Eye (tissue), 1 donor: ENCODE data around the gene ACBD7.

Experiments
- DNase-seq: peaks from one replicate; pipeline ENCODE4 v3.0.0-alpha.2; 2015

Gene ACBD7

DNA sequence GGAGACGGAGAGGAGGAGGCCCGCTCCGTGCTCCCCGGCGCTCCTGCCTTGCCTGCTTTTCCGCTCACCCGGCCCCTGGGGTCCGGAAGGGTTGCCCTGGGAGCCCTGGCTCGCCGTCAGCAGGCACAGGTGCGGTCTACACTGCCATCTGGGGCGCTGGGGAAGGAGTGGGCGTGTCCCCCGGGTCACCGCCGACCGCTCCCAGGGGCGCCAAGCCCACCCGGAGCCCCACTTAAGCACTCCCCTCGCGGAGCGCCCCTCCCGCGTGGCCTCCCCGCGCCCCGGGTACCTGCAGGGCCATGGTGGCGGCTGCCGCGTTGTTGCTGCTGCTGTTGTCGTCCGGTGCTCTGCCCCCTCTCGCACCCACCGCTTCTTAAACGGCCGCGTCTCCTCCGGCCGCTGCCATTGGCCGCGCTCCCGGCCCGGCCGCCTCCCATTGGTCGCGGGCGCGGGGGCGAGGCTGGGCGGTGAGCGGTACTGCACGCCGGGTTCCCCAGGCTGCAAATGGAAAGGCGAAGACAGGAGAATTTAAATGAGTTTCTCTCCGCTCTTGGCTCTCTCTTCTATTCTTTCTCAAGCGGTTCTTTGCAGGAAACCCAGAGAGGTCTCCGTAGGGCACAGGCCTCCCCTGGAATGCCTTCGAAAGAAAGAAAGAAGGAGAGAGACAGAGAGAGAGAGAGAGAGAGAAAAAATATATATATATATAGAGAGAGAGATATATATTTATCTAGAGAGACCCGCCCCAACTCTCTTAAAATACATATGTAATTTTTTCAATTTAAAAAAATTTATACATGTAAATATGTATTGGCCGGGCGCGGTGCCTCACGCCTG, at the start of gene ACBD7:
ACBD7 (minus strand) TSS at position 349 of the 834 bp plus-strand sequence; CDS start at position 301, 48 bp downstream.
- DNase-seq = peak; percentile 94

- DNase-seq = no peak
Measured at GRCh38 chr10:15137636-15138035, 49.1 kb upstream of the ACBD7 start.

GRCh38 chr10:15137036-15137359, 48.4 kb upstream of the ACBD7 start:
- DNase-seq = no peak

DNA sequence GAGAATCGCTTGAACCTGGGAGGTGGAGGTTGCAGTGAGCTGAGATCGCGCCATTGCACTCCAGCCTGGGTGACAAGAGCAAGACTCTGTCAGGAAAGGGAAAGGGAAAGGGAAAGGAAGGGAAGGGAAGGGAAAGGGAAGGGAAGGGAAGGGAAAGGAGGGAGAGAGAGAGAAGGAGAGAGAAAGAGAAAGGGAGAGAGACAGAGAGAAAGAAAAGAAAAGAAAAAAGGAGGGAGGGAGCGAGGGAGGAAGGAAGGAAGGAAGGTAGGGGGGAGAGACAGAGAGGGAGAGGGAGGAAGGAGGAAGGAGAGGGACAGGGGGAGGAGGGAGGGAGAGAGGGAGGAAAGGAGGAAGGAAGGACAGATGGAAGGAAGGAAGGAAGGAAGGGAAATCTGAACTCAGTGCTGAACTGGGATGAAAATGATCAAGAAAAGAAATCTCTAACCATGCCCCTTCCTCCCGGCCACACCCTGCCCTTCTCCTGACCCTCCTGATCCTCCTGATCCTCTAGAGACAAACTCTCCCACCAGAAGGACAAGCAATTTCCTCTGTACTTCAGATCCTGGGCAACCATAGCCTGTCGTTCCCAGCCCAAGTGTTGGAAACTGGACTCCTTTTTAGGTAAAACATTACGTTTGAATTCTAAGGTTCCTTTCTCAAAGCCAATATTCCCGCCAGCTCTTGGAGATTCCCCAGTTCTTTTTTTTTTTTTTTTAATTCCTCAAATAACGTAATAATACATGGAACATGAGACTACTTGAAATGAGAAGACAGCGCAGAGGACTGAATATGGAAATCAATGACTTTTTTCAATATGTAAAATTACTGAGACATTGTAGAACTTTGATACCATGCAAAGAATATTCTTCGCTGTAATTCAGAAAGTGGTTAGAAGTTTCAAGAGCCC, 47.8 kb upstream of the ACBD7 start:
- DNase-seq = no peak

DNA sequence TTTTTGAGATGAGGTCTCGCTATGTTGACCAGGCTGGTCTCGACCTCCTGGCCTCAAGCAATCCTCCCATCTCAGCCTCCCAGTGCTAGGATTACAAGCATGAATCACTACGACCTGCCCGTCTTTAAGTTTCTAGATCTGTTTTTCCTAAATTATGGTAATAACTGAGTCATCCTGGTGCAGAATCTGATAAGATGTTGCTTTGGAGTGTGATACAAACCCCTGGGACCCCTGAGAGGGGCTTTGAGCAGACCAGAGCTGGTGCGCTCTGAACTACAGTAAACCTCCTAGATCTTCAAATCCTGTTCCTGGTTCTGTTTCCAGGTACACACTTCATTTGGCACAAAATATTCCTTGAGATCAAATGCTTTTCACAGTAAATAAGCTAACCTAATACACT, 42.8 kb upstream of the ACBD7 start:
- DNase-seq = no peak

DNA sequence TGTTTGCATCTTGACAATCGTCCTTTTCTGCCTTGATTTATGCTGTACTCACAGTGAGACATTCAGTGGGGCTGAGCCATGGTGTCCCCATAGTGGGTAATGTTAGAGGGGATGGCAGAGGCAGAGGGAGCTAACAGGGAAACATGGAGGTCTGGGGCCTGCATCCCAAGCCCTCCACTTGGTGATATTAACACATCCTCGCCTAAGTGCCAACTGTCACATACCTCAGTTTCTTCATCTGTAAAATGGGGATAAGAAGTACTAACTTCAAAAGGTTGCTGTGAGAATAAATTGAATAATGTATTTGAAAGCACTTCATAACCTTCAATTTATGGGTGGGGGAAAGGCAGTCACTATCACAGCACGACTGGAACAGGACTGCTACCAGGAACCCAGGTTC, 36.3 kb upstream of the ACBD7 start:
- DNase-seq = no peak

- no peak for DNase-seq
Measured at GRCh38 chr10:15124190-15124589, 35.6 kb upstream of the ACBD7 start.

DNA sequence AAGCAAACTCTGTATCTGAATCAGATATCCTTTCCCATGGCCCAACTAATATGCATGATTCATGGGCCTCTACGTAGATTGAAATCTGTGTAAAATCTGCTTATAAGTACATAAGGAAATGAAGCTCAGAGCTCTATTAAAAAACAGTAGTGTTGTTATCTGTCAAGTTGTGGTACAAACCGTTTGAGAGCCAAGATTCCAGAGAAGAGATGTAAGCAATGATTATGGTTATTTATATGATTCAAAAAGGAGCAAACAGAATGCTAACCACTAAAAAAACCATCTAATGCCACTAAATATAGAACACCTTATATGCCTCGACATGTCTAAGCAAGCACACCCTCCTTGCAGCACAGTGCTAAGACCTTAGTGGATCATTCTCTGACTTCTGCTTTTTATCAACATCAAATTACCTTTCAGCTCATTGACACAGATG, 35.2 kb upstream of the ACBD7 start:
- no peak for DNase-seq

GRCh38 chr10:15122477-15123030, 34.0 kb upstream of the ACBD7 start:
- DNase-seq = no peak

- no peak for DNase-seq
Measured at GRCh38 chr10:15121707-15122106, 33.1 kb upstream of the ACBD7 start.

GRCh38 chr10:15120523-15120922, 31.9 kb upstream of the ACBD7 start:
- no peak for DNase-seq

- DNase-seq = no peak
Measured at GRCh38 chr10:15118615-15119014, 30.0 kb upstream of the ACBD7 start.

DNA sequence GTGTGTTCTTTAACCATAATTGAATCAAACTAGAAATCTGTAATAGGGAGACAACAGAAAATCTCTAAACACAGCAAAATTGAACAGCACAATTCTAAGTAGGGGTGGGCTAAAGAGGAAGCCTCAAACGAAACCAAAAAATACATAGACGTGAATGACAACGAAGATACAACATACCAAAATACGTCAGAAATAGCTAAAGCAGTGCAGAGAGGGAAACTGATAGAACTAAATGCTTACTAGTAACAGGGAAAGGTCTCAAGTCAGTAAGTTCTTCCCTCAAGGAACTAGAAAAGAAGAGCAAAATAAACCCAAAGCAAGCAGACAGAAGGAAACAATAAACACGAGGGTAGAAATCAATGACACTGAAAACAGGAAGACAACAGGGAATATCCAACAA, 27.6 kb upstream of the ACBD7 start:
- DNase-seq = no peak

DNA sequence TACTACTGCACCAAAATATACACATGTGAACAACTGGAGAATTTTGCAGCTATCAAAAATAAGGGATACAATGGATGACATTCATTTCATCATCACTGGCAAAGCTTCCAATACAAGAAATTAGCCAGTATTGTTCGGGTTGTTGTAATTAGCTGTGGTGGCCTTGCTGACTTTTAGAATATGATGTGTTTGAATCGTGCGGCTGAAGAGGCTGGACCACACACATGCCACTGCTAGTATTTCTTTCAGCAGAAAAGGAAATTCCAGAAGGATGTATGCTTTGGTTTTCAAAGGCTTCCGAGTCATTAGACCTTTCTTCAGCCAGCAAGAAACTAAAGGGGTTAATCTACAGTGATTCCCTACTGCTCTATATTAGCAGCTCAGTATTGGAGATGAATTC, 25.2 kb upstream of the ACBD7 start:
- no peak for DNase-seq

DNA sequence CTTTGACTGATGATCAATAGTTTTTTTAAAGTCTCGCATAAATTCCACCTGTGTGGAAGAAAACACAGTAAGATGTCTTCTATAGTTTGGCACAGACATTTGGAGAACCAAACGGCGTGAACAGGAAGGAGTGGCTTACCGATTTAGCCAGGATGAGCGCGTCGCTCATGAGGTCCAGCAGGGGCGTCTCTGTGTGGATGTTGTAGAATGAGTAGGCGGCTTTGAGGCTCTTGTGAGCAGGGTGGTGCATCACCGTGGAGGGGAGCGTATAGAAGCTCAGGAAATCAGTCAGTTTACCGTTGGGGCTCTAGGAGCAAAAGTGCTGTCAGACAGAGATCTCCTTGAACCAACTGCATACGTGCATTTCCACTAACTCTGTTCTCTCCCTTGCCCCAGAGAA, 24.1 kb upstream of the ACBD7 start:
- no peak for DNase-seq

DNA sequence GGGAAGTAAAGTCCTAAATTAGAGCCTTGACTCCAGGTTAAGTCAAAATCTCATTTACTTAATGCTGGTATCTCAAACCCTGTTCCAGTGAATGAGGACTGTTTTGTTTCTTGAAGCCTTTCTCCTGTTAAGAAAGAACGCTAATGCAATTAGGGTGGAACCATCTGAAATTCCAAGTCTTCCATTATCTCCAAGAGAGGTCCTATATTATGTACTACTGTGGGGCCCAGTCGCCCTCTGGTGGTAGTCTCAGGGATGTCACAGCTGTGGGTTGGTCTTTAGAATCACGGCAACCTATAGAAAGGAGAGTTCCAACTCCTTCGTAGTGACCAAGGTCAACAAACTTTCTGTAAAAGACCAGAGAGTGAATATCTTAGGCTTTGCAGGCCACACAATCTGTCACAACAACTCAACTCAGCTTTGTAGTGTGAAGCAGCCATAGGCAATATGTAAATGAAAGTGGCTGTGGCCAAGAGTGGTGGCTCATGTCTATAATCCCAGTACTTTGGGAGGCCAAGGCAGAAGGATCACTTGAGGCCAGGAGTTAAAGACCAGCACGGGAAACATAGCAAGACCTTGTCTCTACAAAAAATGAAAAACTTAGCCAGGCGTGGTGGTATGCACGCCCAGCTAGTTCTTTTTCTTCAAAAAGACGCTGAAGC, 17.9 kb upstream of the ACBD7 start:
- peak; percentile 88 for DNase-seq

DNA sequence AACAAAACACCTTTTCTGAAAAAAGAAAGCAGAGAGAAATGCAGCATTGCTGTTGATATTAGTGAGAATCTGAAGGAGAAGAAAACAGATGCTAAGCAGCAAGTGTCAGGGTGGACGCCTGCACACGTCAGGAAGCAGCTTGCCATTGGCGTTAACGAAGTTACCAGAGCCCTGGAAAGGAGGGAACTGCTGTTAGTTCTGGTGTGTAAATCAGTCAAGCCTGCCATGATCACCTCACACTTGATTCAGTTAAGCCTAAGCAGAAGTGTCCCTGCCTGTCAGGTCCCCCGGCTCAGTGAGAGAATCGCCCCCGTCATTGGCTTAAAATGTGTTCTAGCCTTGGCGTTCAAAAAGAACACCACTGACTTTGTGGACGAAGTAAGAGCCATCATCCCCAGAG, 14.9 kb upstream of the ACBD7 start:
- no peak for DNase-seq

DNA sequence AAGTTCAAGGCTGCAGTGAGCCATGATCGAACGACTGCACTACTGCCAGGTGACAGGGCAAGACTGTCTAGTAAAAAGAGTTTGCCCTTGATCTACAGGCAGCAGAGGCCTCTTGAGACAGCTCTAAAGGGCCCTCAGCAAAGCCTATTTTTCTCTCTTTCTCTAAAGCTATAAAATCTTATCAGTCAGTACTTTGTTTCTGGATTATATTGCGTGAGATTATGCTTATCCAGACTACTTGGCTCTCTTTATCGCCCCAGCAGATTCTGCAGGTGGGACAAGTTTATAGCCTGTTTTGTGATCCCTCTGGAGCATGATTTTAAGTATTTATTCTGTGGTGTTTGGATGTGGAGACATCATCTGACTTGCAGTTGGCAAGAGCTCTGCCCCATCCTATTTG, 11.3 kb upstream of the ACBD7 start:
- DNase-seq = no peak

- DNase-seq = peak; percentile 99
Measured at GRCh38 chr10:15097011-15097812, 8.6 kb upstream of the ACBD7 start, which contains the start of gene RPP38. Gene RPP38, plus strand, starts transcription at chr10:15097355. Its CDS starts 5,960 bp downstream, at chr10:15103315.

DNA sequence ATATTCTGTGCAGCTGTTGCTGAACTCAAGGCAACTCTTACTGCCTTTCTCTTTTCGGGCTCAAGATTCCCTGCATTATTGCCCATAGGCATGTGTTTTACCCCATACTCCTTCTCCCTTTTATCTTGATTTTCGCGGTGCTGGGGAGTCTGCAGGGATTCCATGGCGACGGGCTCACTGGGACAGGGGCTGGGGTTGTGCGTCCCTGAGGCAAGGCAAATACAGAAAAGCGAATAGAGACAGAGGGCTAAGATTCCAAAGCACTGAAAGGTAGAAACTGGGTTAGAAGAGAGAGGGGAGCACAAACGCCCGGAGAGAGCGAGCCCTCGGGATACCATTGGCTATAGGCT, 8.1 kb upstream of the ACBD7 start:
- no peak for DNase-seq

DNA sequence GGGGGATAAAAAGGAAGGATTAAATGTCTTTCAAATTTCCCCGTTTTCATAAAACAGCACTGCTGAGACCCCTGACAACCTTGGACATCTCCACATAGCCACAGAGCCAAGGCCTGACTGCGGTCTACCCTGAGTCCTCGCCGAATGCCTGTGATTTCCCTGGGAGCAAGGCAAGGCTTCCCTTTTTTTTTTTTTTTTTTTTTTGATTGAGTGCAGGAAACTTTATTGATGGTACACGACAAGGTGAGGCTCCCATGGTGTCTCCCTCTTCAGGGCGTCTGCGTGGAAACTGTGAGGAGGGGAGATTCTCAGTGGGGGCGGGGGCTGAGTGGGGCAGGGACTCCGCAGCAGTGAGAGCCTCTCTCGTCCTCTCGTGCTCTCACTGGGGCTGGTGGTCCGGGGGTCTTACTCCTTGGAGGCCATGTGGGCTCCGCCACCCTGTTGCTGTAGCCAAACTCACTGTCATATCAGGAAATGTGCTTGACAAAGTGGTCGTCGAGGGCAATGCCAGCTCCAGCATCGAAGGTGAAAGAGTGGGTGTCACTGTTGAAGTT, 4.4 kb upstream of the ACBD7 start:
- DNase-seq = no peak

- no peak for DNase-seq
Measured at GRCh38 chr10:15091418-15091817, 2.8 kb upstream of the ACBD7 start.
